ENCODE measurements around the gene SENP6.

The SENP6 gene

GRCh38 chr6:75605635-75606034 lies 4.0 kb downstream of the SENP6 start (continued):
- TF ChIP-seq ATF2 (tag by site-specific recombination; IDR thresholded peaks at IDR 0.05; ENCODE audit: low read depth) (0 out of 2 replicates have a peak, but pooled peaks have one; percentile 7), IKZF3 (tag by site-specific recombination; IDR thresholded peaks at IDR 0.05) (0 out of 2 replicates have a peak, but pooled peaks have one; percentile 2), ZNF138 (tag by site-specific recombination; IDR thresholded peaks at IDR 0.05; ENCODE audit: borderline replicate concordance) (no peak), SP7 (tag by site-specific recombination; IDR thresholded peaks at IDR 0.05) (peak; percentile 99), ZFP69B (tag by site-specific recombination; IDR thresholded peaks at IDR 0.05) (no peak), ZBTB6 (tag by site-specific recombination; IDR thresholded peaks at IDR 0.05) (no peak), ZNF292 (tag by site-specific recombination; IDR thresholded peaks at IDR 0.05; ENCODE audit: borderline replicate concordance, low read depth) (no peak), INSM2 (tag by site-specific recombination; IDR thresholded peaks at IDR 0.05) (no peak), ZNF366 (tag by site-specific recombination; conservative IDR thresholded peaks at IDR 0.05) (peak; percentile 43), ZBTB17 (tag by site-specific recombination; IDR thresholded peaks at IDR 0.05) (peak; percentile 33; the same call in 1 of the 2 replicates), ZNF248 (tag by site-specific recombination; IDR thresholded peaks at IDR 0.05) (no peak), YY2 (tag by site-specific recombination; IDR thresholded peaks at IDR 0.05) (no peak), ZNF48 (tag by site-specific recombination; IDR thresholded peaks at IDR 0.05) (no peak), ZNF639 (tag by site-specific recombination; IDR thresholded peaks at IDR 0.05) (no peak), WT1 (tag by site-specific recombination; IDR thresholded peaks at IDR 0.05) (0 out of 2 replicates have a peak, but pooled peaks have one; percentile 4), RBAK (tag by site-specific recombination; IDR thresholded peaks at IDR 0.05) (no peak), ZNF350 (tag by site-specific recombination; IDR thresholded peaks at IDR 0.05) (no peak), ZNF792 (tag by site-specific recombination; IDR thresholded peaks at IDR 0.05) (no peak), HIC1 (tag by site-specific recombination; IDR thresholded peaks at IDR 0.05) (0 out of 2 replicates have a peak, but pooled peaks have one; percentile 25), GLI4 (tag by site-specific recombination; IDR thresholded peaks at IDR 0.05) (no peak), ZNF596 (tag by site-specific recombination; IDR thresholded peaks at IDR 0.05) (no peak), EGR2 (tag by site-specific recombination; IDR thresholded peaks at IDR 0.05; ENCODE audit: low read depth) (no peak), ZEB2 (tag by site-specific recombination; IDR thresholded peaks at IDR 0.05) (no peak), ZNF529 (tag by site-specific recombination; IDR thresholded peaks at IDR 0.05; ENCODE audit: insufficient replicate concordance) (no peak), ZNF433 (tag by site-specific recombination; IDR thresholded peaks at IDR 0.05; ENCODE audit: low read depth) (no peak), PRDM6 (tag by site-specific recombination; IDR thresholded peaks at IDR 0.05) (peak; percentile 57; the same call in 1 of the 2 replicates), ZNF335 (tag by site-specific recombination; conservative IDR thresholded peaks at IDR 0.05) (no peak), HOXD13 (CRISPR knock-in tag; IDR thresholded peaks at IDR 0.05; ENCODE audit: borderline replicate concordance) (no peak), KLF1 (tag by site-specific recombination; IDR thresholded peaks at IDR 0.05) (no peak), ZNF571 (tag by site-specific recombination; IDR thresholded peaks at IDR 0.05) (no peak)
- TF ChIP-seq, protein P1, sequence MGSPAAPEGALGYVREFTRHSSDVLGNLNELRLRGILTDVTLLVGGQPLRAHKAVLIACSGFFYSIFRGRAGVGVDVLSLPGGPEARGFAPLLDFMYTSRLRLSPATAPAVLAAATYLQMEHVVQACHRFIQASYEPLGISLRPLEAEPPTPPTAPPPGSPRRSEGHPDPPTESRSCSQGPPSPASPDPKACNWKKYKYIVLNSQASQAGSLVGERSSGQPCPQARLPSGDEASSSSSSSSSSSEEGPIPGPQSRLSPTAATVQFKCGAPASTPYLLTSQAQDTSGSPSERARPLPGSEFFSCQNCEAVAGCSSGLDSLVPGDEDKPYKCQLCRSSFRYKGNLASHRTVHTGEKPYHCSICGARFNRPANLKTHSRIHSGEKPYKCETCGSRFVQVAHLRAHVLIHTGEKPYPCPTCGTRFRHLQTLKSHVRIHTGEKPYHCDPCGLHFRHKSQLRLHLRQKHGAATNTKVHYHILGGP (tag by site-specific recombination; IDR thresholded peaks at IDR 0.05), result no peak

Measured in HEK293 (cell line).